Measurements from ENCODE around the gene MAGI1. TPM values are rescaled to one million over a fixed set of nuclear protein-coding genes. Genes with fewer than 3 reads are reported as not detected.

The MAGI1 gene
- total and polyA plus RNA-seq, 2 donors (not counting 1 experiment from before 2014, with no cell fraction given) = 15.7 to 23.7 TPM

DNA sequence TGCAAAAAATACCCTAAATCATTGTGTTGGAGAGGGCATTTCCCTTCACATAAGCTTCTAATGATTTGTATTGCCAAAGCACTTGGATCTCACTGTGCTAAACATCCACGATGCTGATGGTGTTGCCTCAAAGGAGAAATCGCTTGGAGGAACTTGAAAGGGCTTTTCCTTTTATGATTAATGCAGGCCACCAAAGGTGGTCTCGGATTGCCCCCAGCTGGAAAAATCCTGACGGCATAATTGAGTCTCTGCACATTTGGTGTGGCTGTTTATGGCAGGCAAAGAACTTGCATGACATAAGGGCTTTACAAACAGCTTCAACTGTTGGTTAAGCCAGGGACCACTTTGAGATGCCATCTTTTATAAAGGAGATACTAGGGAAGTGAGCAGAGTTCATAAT, 687.0 kb downstream of the MAGI1 start:
- no peaks in the 10 kb centered on the region for H3K4me1 ChIP-seq (ENCODE audit: control insufficient read depth, extremely low read depth, insufficient read depth, low read length)
- DNase-seq (ENCODE audit: low read depth in 2 of 2) = no peak
- H3K27ac ChIP-seq (ENCODE audit: insufficient read depth, low read length) = no peak overlapping the region
- no peaks in the 10 kb centered on the region for H3K36me3 ChIP-seq (ENCODE audit: control insufficient read depth, insufficient read depth, low read length)
- no peak overlapping the region for H3K4me2 ChIP-seq (ENCODE audit: extremely low read depth, insufficient read depth, low read length)
- H3K4me3 ChIP-seq (replicated peaks in 1 of 4; ENCODE audit: control extremely low read depth in 1 of 4, insufficient read depth in 1 of 4, low read depth in 3 of 4, low read length in 4 of 4) = no peak overlapping the region
- no peak for TF ChIP-seq EZH2 (IDR thresholded peaks at IDR 0.05; ENCODE audit: low read length, missing control alignments)
- TF ChIP-seq, protein P1, sequence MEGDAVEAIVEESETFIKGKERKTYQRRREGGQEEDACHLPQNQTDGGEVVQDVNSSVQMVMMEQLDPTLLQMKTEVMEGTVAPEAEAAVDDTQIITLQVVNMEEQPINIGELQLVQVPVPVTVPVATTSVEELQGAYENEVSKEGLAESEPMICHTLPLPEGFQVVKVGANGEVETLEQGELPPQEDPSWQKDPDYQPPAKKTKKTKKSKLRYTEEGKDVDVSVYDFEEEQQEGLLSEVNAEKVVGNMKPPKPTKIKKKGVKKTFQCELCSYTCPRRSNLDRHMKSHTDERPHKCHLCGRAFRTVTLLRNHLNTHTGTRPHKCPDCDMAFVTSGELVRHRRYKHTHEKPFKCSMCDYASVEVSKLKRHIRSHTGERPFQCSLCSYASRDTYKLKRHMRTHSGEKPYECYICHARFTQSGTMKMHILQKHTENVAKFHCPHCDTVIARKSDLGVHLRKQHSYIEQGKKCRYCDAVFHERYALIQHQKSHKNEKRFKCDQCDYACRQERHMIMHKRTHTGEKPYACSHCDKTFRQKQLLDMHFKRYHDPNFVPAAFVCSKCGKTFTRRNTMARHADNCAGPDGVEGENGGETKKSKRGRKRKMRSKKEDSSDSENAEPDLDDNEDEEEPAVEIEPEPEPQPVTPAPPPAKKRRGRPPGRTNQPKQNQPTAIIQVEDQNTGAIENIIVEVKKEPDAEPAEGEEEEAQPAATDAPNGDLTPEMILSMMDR (conservative IDR thresholded peaks at IDR 0.05 in 1 of 2, IDR thresholded peaks at IDR 0.05 in 1 of 2; ENCODE audit: low read depth in 1 of 2, low read length in 2 of 2) = no peak
- no peak overlapping the region for H3K9ac ChIP-seq (ENCODE audit: insufficient read depth, low read length)
- H3K79me2 ChIP-seq (ENCODE audit: control insufficient read depth, insufficient read depth, low read length) = no peaks in the 10 kb centered on the region
- H4K20me1 ChIP-seq (ENCODE audit: control insufficient read depth, extremely low read depth, insufficient read depth, low read length) = no peaks in the 10 kb centered on the region
- H2AFZ ChIP-seq (ENCODE audit: low read length) = no peak overlapping the region
- H3K9me3 ChIP-seq (ENCODE audit: control insufficient read depth, insufficient read depth, low read depth, low read length) = no peaks in the 10 kb centered on the region
- no peaks in the 10 kb centered on the region for H3K27me3 ChIP-seq (ENCODE audit: control insufficient read depth, insufficient read depth, low read length)

DNA sequence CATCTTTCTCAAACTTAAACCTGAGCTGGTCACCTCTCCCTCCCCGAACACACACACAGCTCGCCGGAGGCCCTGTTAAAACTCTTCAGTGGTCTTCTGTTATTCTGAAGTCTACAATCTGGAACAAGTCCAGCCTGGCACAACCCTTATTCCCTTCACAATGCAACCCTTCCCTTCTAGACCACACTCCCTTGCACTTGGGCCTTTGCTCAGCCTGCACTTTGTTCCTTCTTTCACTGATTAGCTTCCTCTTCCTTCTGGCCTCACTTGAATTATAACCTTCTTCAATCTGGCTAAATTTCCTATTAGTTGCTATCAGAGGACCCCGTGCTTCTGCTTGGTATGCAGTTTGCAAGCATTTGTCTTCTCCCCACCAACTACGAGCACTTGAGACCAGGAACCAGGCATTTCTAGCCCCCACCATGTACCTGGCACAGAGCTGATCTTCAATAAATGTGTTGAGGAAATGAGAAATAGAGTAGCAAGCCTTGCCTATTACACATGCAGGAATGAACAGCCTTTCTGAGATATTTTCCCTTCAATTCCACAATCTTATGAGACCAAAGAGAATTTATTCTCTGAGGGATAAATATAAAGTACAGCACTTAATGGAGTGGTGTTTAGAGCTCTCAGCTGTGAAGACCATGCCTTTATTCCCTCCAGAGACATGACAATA, 687.8 kb downstream of the MAGI1 start:
- Histone ChIP-seq H4K20me1 (ENCODE audit: control insufficient read depth, extremely low read depth, insufficient read depth, low read length) (no peaks in the 10 kb centered on the region), H3K79me2 (ENCODE audit: control insufficient read depth, insufficient read depth, low read length) (no peaks in the 10 kb centered on the region), H3K4me2 (ENCODE audit: extremely low read depth, insufficient read depth, low read length) (no peak overlapping the region), H3K9ac (ENCODE audit: insufficient read depth, low read length) (no peak overlapping the region), H3K27ac (ENCODE audit: insufficient read depth, low read length) (no peak overlapping the region), H3K36me3 (ENCODE audit: control insufficient read depth, insufficient read depth, low read length) (no peaks in the 10 kb centered on the region), H3K4me1 (ENCODE audit: control insufficient read depth, extremely low read depth, insufficient read depth, low read length) (no peaks in the 10 kb centered on the region), H3K4me3 (replicated peaks in 1 of 4; ENCODE audit: control extremely low read depth in 1 of 4, insufficient read depth in 1 of 4, low read depth in 3 of 4, low read length in 4 of 4) (no peak overlapping the region), H3K27me3 (ENCODE audit: control insufficient read depth, insufficient read depth, low read length) (no peaks in the 10 kb centered on the region), H2AFZ (ENCODE audit: low read length) (no peak overlapping the region), H3K9me3 (ENCODE audit: control insufficient read depth, insufficient read depth, low read depth, low read length) (no peaks in the 10 kb centered on the region)
- TF ChIP-seq, protein P1 (conservative IDR thresholded peaks at IDR 0.05 in 1 of 2, IDR thresholded peaks at IDR 0.05 in 1 of 2; ENCODE audit: low read depth in 1 of 2, low read length in 2 of 2) = no peak
- no peak for TF ChIP-seq EZH2 (IDR thresholded peaks at IDR 0.05; ENCODE audit: low read length, missing control alignments)
- DNase-seq (ENCODE audit: low read depth in 2 of 2) = no peak

DNA sequence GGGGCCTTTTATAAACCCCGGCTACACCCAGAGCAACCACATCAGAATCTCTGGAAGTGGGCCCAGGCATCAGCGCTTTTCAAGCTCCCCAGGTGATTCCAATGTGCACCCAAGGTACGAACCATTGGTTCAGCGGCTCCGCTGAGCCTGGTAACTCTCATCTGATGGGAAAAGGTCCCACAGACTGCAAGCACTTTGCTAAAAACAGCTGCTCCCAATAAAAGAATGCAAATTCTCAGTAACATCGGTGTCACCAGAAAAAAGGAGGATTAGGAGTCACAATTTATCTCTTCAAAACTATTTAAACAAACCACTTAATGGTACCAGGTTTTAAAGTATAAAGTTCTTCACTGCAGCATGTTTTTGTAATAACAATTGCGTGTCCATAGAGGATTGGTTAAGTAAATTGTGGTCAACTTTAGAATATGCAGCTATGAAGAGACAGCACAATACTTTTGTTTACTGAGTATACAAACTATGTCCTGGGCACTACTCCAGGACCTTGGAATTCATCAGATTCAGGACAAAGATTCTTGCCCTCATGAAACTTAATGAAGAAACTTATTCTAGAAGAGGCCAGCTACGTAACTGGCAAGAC, 690.2 kb downstream of the MAGI1 start:
- Histone ChIP-seq H3K4me1 (ENCODE audit: control insufficient read depth, extremely low read depth, insufficient read depth, low read length) (no peaks in the 10 kb centered on the region), H3K36me3 (ENCODE audit: control insufficient read depth, insufficient read depth, low read length) (no peaks in the 10 kb centered on the region), H3K9me3 (ENCODE audit: control insufficient read depth, insufficient read depth, low read depth, low read length) (no peaks in the 10 kb centered on the region), H4K20me1 (ENCODE audit: control insufficient read depth, extremely low read depth, insufficient read depth, low read length) (no peaks in the 10 kb centered on the region), H3K9ac (ENCODE audit: insufficient read depth, low read length) (no peak overlapping the region), H2AFZ (ENCODE audit: low read length) (no peak overlapping the region), H3K4me3 (replicated peaks in 1 of 4; ENCODE audit: control extremely low read depth in 1 of 4, insufficient read depth in 1 of 4, low read depth in 3 of 4, low read length in 4 of 4) (no peak overlapping the region), H3K27me3 (ENCODE audit: control insufficient read depth, insufficient read depth, low read length) (no peaks in the 10 kb centered on the region), H3K4me2 (ENCODE audit: extremely low read depth, insufficient read depth, low read length) (no peak overlapping the region), H3K79me2 (ENCODE audit: control insufficient read depth, insufficient read depth, low read length) (no peaks in the 10 kb centered on the region), H3K27ac (ENCODE audit: insufficient read depth, low read length) (no peak overlapping the region)
- DNase-seq (ENCODE audit: low read depth in 2 of 2) = peak; percentile 39 to 67
- TF ChIP-seq, protein P1 (conservative IDR thresholded peaks at IDR 0.05 in 1 of 2, IDR thresholded peaks at IDR 0.05 in 1 of 2; ENCODE audit: low read depth in 1 of 2, low read length in 2 of 2) = no peak
- no peak for TF ChIP-seq EZH2 (IDR thresholded peaks at IDR 0.05; ENCODE audit: low read length, missing control alignments)
